HCT116 (cell line): ENCODE data around the gene FASN. TPM values are rescaled to one million over a fixed set of nuclear protein-coding genes. Genes with fewer than 3 reads are reported as not detected.
A peak's percentile ranks its signal among the peaks of the same experiment; 100 is the strongest.

Source experiments
- ATAC-seq: fragments of 200-7000 bp; cut with Tn5 transposase; 2 replicates; pipeline ENCODE4 v1.9.1; 2020; ENCODE audit warnings: mild to moderate bottlenecking, moderate library complexity
- BruUV-seq: library from RNA; stranded (reverse); fragments of 400-500 nt; replicated peaks from 2 replicates; lab custom pipeline; 2021; lab: Mats Ljungman, UMichigan
- CTCF ChIA-PET: fragments of 300-600 bp; sonication (Branson Sonifier 250); formaldehyde crosslinking; loops from one replicate; lab custom pipeline; 2021; ENCODE audit warnings: antibody characterized with exemption; lab: Charles Lee
- POLR2A ChIA-PET: fragments of 300-600, 350-600 bp; sonication (Branson Sonifier 250); formaldehyde crosslinking; loops from one replicate; lab custom pipeline; 2021; ENCODE audit warnings: antibody characterized with exemption; lab: Charles Lee
- RAD21 ChIA-PET, 2 experiments: fragments of 300-600 bp; sonication (Branson Sonifier 250); formaldehyde crosslinking; loops; one replicate each; lab custom pipeline; 2023; ENCODE audit warnings: low total read pairs in 2 of 2; ENCODE audit not compliant: uncharacterized antibody in 2 of 2, unreplicated experiment in 2 of 2, low non-redundant PET in 1 of 2; lab: Charles Lee
- DNase-seq: peaks from one replicate; pipeline ENCODE4 v3.0.0-alpha.2; 2010; ENCODE audit warnings: low read depth, low spot score
- H2AFZ ChIP-seq: fragments of 200-600 bp; shearing (Covaris generic), sonication (generic); 2 replicates; pipeline ENCODE4 v1.6.1; 2017; ENCODE audit warnings: low read depth, mixed run types, mixed read lengths, antibody characterized with exemption, low read length; ENCODE audit not compliant: poor library complexity, severe bottlenecking
- H3K27ac ChIP-seq: 2 replicates; pipeline ENCODE4 v1.5.1; 2012; ENCODE audit warnings: low read depth, low read length
- H3K27me3 ChIP-seq: fragments of 200-600 bp; sonication (generic); 2 replicates; pipeline ENCODE4 v1.6.1; 2016; ENCODE audit warnings: mixed run types, low read length, mixed read lengths; ENCODE audit not compliant: insufficient read depth
- H3K36me3 ChIP-seq, 2 experiments: fragments of 200-500 bp in 1 of 2; fragments of 200-600 bp in 1 of 2; sonication (Bioruptor generic) in 1 of 2; sonication (generic) in 1 of 2; 2 replicates each; pipeline versions ENCODE4 v1.5.1 to v1.6.1; 2014 to 2016; ENCODE audit warnings: low read length in 2 of 2, inconsistent platforms in 1 of 2, mixed read lengths in 1 of 2, mixed run types in 1 of 2; ENCODE audit not compliant: insufficient read depth in 2 of 2, control insufficient read depth in 1 of 2
- H3K4me1 ChIP-seq, 2 experiments: fragments of 200-600 bp in 1 of 2; sonication (generic) in 1 of 2; 2 replicates each; pipeline versions ENCODE4 v1.5.1 to v1.6.1; 2012 to 2017; ENCODE audit warnings: low read length in 2 of 2, inconsistent platforms in 1 of 2, mild to moderate bottlenecking in 1 of 2, mixed read lengths in 1 of 2, mixed run types in 1 of 2, moderate library complexity in 1 of 2; ENCODE audit not compliant: insufficient read depth in 2 of 2, control insufficient read depth in 1 of 2
- H3K4me2 ChIP-seq: fragments of 200-600 bp; sonication (generic); 2 replicates; pipeline ENCODE4 v1.6.1; 2017; ENCODE audit warnings: mixed run types, low read length, mixed read lengths
- H3K4me3 ChIP-seq, 2 experiments: fragments of 200-600 bp in 1 of 2; sonication (generic) in 1 of 2; replicated peaks in 1 of 2; 2 replicates each; pipeline ENCODE4 v1.5.1; 2011 to 2016; ENCODE audit warnings: low read length in 2 of 2, control low read depth in 1 of 2, low read depth in 1 of 2, mild to moderate bottlenecking in 1 of 2, mixed read lengths in 1 of 2, mixed run types in 1 of 2
- H3K79me2 ChIP-seq: fragments of 200-600 bp; sonication (generic); 2 replicates; pipeline ENCODE4 v1.6.1; 2017; ENCODE audit warnings: mild to moderate bottlenecking, mixed run types, low read length, moderate library complexity, mixed read lengths; ENCODE audit not compliant: insufficient read depth
- H3K9ac ChIP-seq: fragments of 200-600 bp; sonication (generic); 2 replicates; pipeline ENCODE4 v1.6.1; 2016; ENCODE audit warnings: low read length, mixed read lengths
- H3K9me2 ChIP-seq: fragments of 200-600 bp; sonication (generic), shearing (Covaris generic); 2 replicates; pipeline ENCODE4 v1.6.1; 2017; ENCODE audit warnings: mixed run types, mild to moderate bottlenecking, moderate library complexity; ENCODE audit not compliant: insufficient read depth
- H3K9me3 ChIP-seq, 2 experiments: fragments of 200-500 bp in 1 of 2; fragments of 200-600 bp in 1 of 2; sonication (Bioruptor generic) in 1 of 2; sonication (generic) in 1 of 2; 2 replicates each; pipeline ENCODE4 v1.6.1; 2014 to 2017; ENCODE audit warnings: low read length in 2 of 2, mixed read lengths in 2 of 2, inconsistent platforms in 1 of 2, low read depth in 1 of 2, mild to moderate bottlenecking in 1 of 2, mixed run types in 1 of 2, moderate library complexity in 1 of 2; ENCODE audit not compliant: control insufficient read depth in 1 of 2, insufficient read depth in 1 of 2
- H4K20me1 ChIP-seq: fragments of 200-600 bp; sonication (generic), shearing (Covaris generic); 2 replicates; pipeline ENCODE4 v1.6.1; 2017; ENCODE audit warnings: mixed run types, mild to moderate bottlenecking, moderate library complexity; ENCODE audit not compliant: insufficient read depth
- ATF3 ChIP-seq: IDR thresholded peaks from 2 replicates; pipeline ENCODE4 v1.6.1; 2012
- CBX3 ChIP-seq: IDR thresholded peaks from 2 replicates; pipeline ENCODE4 v1.6.1; 2012; ENCODE audit warnings: low read depth
- CEBPB ChIP-seq: IDR thresholded peaks from 2 replicates; pipeline ENCODE4 v1.6.1; 2012; ENCODE audit warnings: low read depth
- CTCF ChIP-seq, 3 experiments: fragments of 200-600 bp in 1 of 3; sonication (generic) in 1 of 3; IDR thresholded peaks in 2 of 3; conservative IDR thresholded peaks in 1 of 3; 2 replicates each; pipeline ENCODE4 v1.5.1; 2012 to 2017; ENCODE audit warnings: low read depth in 2 of 3, low read length in 2 of 3, antibody characterized with exemption in 1 of 3, borderline replicate concordance in 1 of 3, control low read depth in 1 of 3, mild to moderate bottlenecking in 1 of 3, mixed read lengths in 1 of 3, mixed run types in 1 of 3, moderate library complexity in 1 of 3; ENCODE audit not compliant: insufficient read depth in 1 of 3
- EZH2 ChIP-seq: fragments of 200-600 bp; sonication (generic); IDR thresholded peaks from 2 replicates; pipeline ENCODE4 v1.6.1; 2017; ENCODE audit warnings: antibody characterized with exemption, mixed run types
- EZH2phosphoT487 ChIP-seq: fragments of 200-600 bp; IDR thresholded peaks from 2 replicates; pipeline ENCODE4 v1.6.1; 2018; ENCODE audit warnings: antibody characterized with exemption, borderline replicate concordance
- JUND ChIP-seq: IDR thresholded peaks from 2 replicates; pipeline ENCODE4 v1.6.1; 2012
- POLR2AphosphoS5 ChIP-seq: IDR thresholded peaks from 2 replicates; pipeline ENCODE4 v1.6.1; 2011; ENCODE audit warnings: mild to moderate bottlenecking, low read depth, low read length, moderate library complexity
- RAD21 ChIP-seq: IDR thresholded peaks from 2 replicates; pipeline ENCODE4 v1.6.1; 2012; ENCODE audit warnings: low read depth, mild to moderate bottlenecking
- REST ChIP-seq: IDR thresholded peaks from 2 replicates; pipeline ENCODE4 v1.6.1; 2012; ENCODE audit warnings: low read depth
- SIN3A ChIP-seq: IDR thresholded peaks from 2 replicates; pipeline ENCODE4 v1.6.1; 2012; ENCODE audit warnings: low read depth
- SRF ChIP-seq: IDR thresholded peaks from 2 replicates; pipeline ENCODE4 v1.6.1; 2012; ENCODE audit warnings: low read depth
- TCF7L2 ChIP-seq: IDR thresholded peaks from 2 replicates; pipeline ENCODE4 v1.7.0; 2011; ENCODE audit warnings: borderline replicate concordance, inconsistent platforms; ENCODE audit not compliant: insufficient read depth, insufficient read length; ENCODE audit errors: extremely low read depth
- YY1 ChIP-seq: IDR thresholded peaks from 2 replicates; pipeline ENCODE4 v1.6.1; 2011; ENCODE audit warnings: low read length, low read depth, moderate library complexity, mild to moderate bottlenecking; ENCODE audit not compliant: insufficient replicate concordance; ENCODE audit errors: extremely low read depth
- ZBTB33 ChIP-seq: IDR thresholded peaks from 2 replicates; pipeline ENCODE4 v1.6.1; 2011; ENCODE audit warnings: mild to moderate bottlenecking, low read length, moderate library complexity; ENCODE audit not compliant: insufficient replicate concordance; ENCODE audit errors: extremely low read depth
- ZFX ChIP-seq: fragments of 450-650 bp; IDR thresholded peaks from 2 replicates; pipeline ENCODE4 v1.6.1; 2017
- ZNF274 ChIP-seq: fragments of 200-500 bp; sonication (Bioruptor generic); IDR thresholded peaks from 2 replicates; pipeline ENCODE4 v1.6.1; 2014; ENCODE audit warnings: mild to moderate bottlenecking, low read depth, low read length, inconsistent platforms
- intact Hi-C: fragments of 100-400 bp; cut with micrococcal nuclease; formaldehyde crosslinking; loops from 2 replicates; pipeline ENCODE4 v1.10.0; 2022
- total RNA-seq: library from RNA; stranded (reverse); gene quantifications from one replicate; pipeline ENCODE4 v1.2.1, GENCODE V29; 2021; ENCODE audit not compliant: unreplicated experiment

FASN gene
- total RNA-seq, 1 experiment from 2014 or later, result 754 TPM

GRCh38 chr17:82030470-82031302, 67.3 kb downstream of the FASN start:
- POLR2A ChIA-PET, result interaction anchor here (1.0 to 1.7 kb wide), 5 partner anchors 8 to 198 kb away, joined by 3 read pairs; partner anchors contain the start of genes CENPX, LRRC45 and SLC16A3
- Histone ChIP-seq H3K36me3 (peaks cover 0 to 7% of the 10 kb centered on the region in 2 experiments; a peak in 1 of 4 replicates), H3K4me2 (peak overlapping the region; percentile 99), H2AFZ (no peak overlapping the region), H3K9me2 (no peaks in the 10 kb centered on the region), H3K4me3 (peak overlapping the region; percentile 62 to 71), H3K79me2 (peaks cover 14% of the 10 kb centered on the region; the same call in 1 of the 2 replicates), H3K9ac (peak overlapping the region; percentile 73), H3K27ac (peak overlapping the region; percentile 93), H3K4me1 (peaks cover 10 to 50% of the 10 kb centered on the region in 2 experiments; a peak in 3 of 4 replicates), H3K27me3 (no peaks in the 10 kb centered on the region), H4K20me1 (no peaks in the 10 kb centered on the region), H3K9me3 (no peaks in the 10 kb centered on the region)
- DNase-seq (peak; percentile 72), ATAC-seq (peak; percentile 63)
- CTCF ChIA-PET, result interaction anchor here (0.6 to 3.0 kb wide), 28 partner anchors 9 to 748 kb away, joined by 3 to 39 read pairs (median 3); partner anchors contain the start of genes CENPX, FASN, LRRC45 and PYCR1
- intact Hi-C loops, result loop anchor here (1.0 to 10.0 kb wide), 6 partner anchors 7 to 384 kb away; partner anchors contain the start of genes HEXD, LRRC45 and OGFOD3
- RAD21 ChIA-PET, result interaction anchor here (0.5 to 0.9 kb wide), 4 partner anchors 10 to 76 kb away, joined by 3 to 4 read pairs (median 3); no protein-coding TSS in a partner anchor
- BruUV-seq, result no TSS peak
- TF ChIP-seq ATF3 (no peak), REST (no peak), SRF (no peak), CTCF (IDR thresholded peaks at IDR 0.05 in 2 of 3, conservative IDR thresholded peaks at IDR 0.05 in 1 of 3; ENCODE audit: borderline replicate concordance in 1 of 3, insufficient read depth in 1 of 3, low read depth in 2 of 3, low read length in 2 of 3) (peak; percentile 53 to 94 (median 76)), ZFX (peak; percentile 43; the same call in 1 of the 2 replicates), TCF7L2 (no peak), CEBPB (no peak), SIN3A (no peak), EZH2phosphoT487 (no peak), ZBTB33 (no peak), EZH2 (no peak), CBX3 (no peak), ZNF274 (no peak), JUND (no peak), RAD21 (peak; percentile 99), YY1 (peak; percentile 64), POLR2AphosphoS5 (no peak; the same call in 1 of the 2 replicates)
